Measurements from ENCODE around the gene HNRNPA2B1.

DNA sequence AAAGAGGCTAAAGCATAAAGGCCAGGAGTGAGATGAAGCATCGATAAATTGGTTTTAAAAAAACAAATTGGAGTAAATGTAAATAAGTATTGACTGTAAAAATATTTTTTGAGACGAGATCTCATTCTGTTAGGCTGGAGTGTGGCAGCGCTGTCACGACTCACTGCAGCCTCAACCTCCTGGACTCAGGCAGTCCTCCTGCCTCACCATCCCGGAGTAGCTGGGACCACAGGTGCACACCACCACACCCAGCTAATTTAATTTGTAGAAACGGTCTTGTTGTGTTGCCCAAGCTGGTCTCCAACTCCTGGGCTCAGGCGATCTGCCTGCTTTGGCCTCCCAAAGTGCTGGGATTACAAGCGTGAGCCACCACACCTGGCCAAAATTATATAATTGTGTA is 17.8 kb downstream of the HNRNPA2B1 start:
- TF ChIP-seq CTCF (IDR thresholded peaks at IDR 0.05) (no peak), POLR2A (IDR thresholded peaks at IDR 0.05) (no peak)

Measured in tibial nerve (tissue), 3 donors.